Right ventricle myocardium inferior (tissue), 1 donor: Measurements from ENCODE around the gene PI16. TPM values are rescaled to one million over a fixed set of nuclear protein-coding genes. Genes with fewer than 3 reads are reported as not detected.

Experiments used
- ATAC-seq: fragments of 200-7000 bp; cut with Tn5 transposase; one replicate; pipeline ENCODE4 v1.9.1; 2020; ENCODE audit warnings: mild to moderate bottlenecking, moderate library complexity
- DNase-seq: peaks from one replicate; pipeline ENCODE4 v3.0.0; 2021; ENCODE audit errors: missing footprints
- intact Hi-C: fragments of 100-400 bp; cut with DNase I; formaldehyde crosslinking; loops from one replicate; pipeline ENCODE4 v1.11.0; 2022
- total RNA-seq: library from RNA; stranded (reverse); fragmentation: NEBNext Ultra II Directional; extraction: Animal tissue kit (Norgen Biotek cat#: 25700); gene quantifications from one replicate; pipeline ENCODE4 v1.2.1, GENCODE V29; 2021
- donor health status: DM: no; HTN: yes; CAD: no; lungs with severe emphysema.

PI16 gene
- total RNA-seq, 1 donor from 2014 or later, result 15.1 TPM

- ATAC-seq (peak; percentile 8), DNase-seq (no peak)
- intact Hi-C loops, result no loop called here
These were observed 52.3 kb downstream of the PI16 start for GRCh38 chr6:37006793-37007339.

GRCh38 chr6:37007340-37008043 lies 53.0 kb downstream of the PI16 start:
- ATAC-seq (peak; percentile 63), DNase-seq (no peak)
- intact Hi-C loops, result no loop called here

- peak; percentile 44 for ATAC-seq
- intact Hi-C loops, result no loop called here
These were observed 54.2 kb downstream of the PI16 start for GRCh38 chr6:37008484-37009465.

GRCh38 chr6:37010402-37010892 lies 55.9 kb downstream of the PI16 start:
- intact Hi-C loops, result no loop called here
- DNase-seq (no peak), ATAC-seq (no peak)

More at GRCh38 chr6:37008484-37009465, 54.2 kb downstream of the PI16 start:
- no peak for DNase-seq

GRCh38 chr6:37011656-37012378 lies 57.3 kb downstream of the PI16 start:
- intact Hi-C loops, result no loop called here
- DNase-seq, result no peak

GRCh38 chr6:37013516-37014491 lies 59.3 kb downstream of the PI16 start:
- intact Hi-C loops, result no loop called here
- DNase-seq (no peak), ATAC-seq (no peak)

More at GRCh38 chr6:37011656-37012378, 57.3 kb downstream of the PI16 start:
- ATAC-seq, result no peak

Other genes starting within 250 kb of the PI16 start
- 10.9 TPM for gene CPNE5, start 115.3 kb upstream of the PI16 start, total RNA-seq
- gene PPIL1, start 79.9 kb upstream of the PI16 start, total RNA-seq, result 70.1 TPM
- 79.4 TPM for gene C6orf89, start 68.8 kb upstream of the PI16 start, total RNA-seq
- 220 TPM for gene MTCH1, start 31.5 kb downstream of the PI16 start, total RNA-seq
- 7.9 TPM for gene FGD2, start 50.9 kb downstream of the PI16 start, total RNA-seq
- gene PIM1, start 215.4 kb downstream of the PI16 start, total RNA-seq, result 27.8 TPM